Vagina (tissue), 2 donors: Measurements from ENCODE around the gene TMEM204. TPM values are rescaled to one million over a fixed set of nuclear protein-coding genes. Genes with fewer than 3 reads are reported as not detected.
A peak's percentile ranks its signal among the peaks of the same experiment; 100 is the strongest.

ENCODE experiments used
- DNase-seq, 2 donors: peaks; one replicate each; pipeline ENCODE4 v3.0.0-alpha.2; 2017; ENCODE audit errors: extremely low spot score in 2 of 2
- H3K27ac ChIP-seq: fragments of 200-600 bp; sonication (generic); one replicate; pipeline ENCODE4 v1.5.1; 2019
- H3K27me3 ChIP-seq: fragments of 200-600 bp; sonication (generic); one replicate; pipeline ENCODE4 v1.5.1; 2019
- H3K36me3 ChIP-seq, 2 donors: fragments of 200-600 bp; sonication (generic); one replicate each; pipeline ENCODE4 v1.5.1; 2017 to 2019
- H3K4me1 ChIP-seq: fragments of 200-600 bp; sonication (generic); one replicate; pipeline ENCODE4 v1.5.1; 2019
- H3K4me3 ChIP-seq, 2 donors: fragments of 200-600 bp; sonication (generic); 1 replicate in 1 of 2; 2 replicates in 1 of 2; pipeline ENCODE4 v1.5.1; 2016 to 2019
- H3K9me3 ChIP-seq: fragments of 200-600 bp; sonication (generic); one replicate; pipeline ENCODE4 v1.5.1; 2019
- POLR2A ChIP-seq, 2 donors: fragments of 450-650 bp; IDR thresholded peaks; one replicate each; pipeline ENCODE4 v1.6.1; 2017; ENCODE audit warnings: antibody characterized with exemption in 2 of 2, mild to moderate bottlenecking in 2 of 2, moderate library complexity in 2 of 2
- POLR2AphosphoS5 ChIP-seq, 2 donors: sonication (generic); formaldehyde crosslinking; IDR thresholded peaks; one replicate each; pipeline ENCODE4 v1.9.0; 2017; ENCODE audit warnings: antibody characterized with exemption in 2 of 2, mild to moderate bottlenecking in 2 of 2, low read depth in 1 of 2; ENCODE audit not compliant: insufficient read depth in 1 of 2
- intact Hi-C: fragments of 100-400 bp; cut with DNase I; formaldehyde crosslinking; loops from one replicate; pipeline ENCODE4 v1.15.1; 2023
- total RNA-seq: library from RNA; depleted of rRNA; stranded (reverse); fragments of >200 nt; gene quantifications from one replicate; pipeline ENCODE4 v1.2.3, GENCODE V29; 2016
- TF ChIP-seq, protein P1 (sequence below), 3 experiments: fragments of 450-650 bp in 2 of 3; fragments of 200-600 bp in 1 of 3; sonication (generic) in 1 of 3; IDR thresholded peaks; one replicate each; pipeline ENCODE4 v1.5.1; 2017 to 2019; ENCODE audit warnings: antibody characterized with exemption in 3 of 3, mild to moderate bottlenecking in 2 of 3, moderate library complexity in 2 of 3

Gene TMEM204
- total RNA-seq, 1 donor from 2014 or later = 33.1 TPM

DNA sequence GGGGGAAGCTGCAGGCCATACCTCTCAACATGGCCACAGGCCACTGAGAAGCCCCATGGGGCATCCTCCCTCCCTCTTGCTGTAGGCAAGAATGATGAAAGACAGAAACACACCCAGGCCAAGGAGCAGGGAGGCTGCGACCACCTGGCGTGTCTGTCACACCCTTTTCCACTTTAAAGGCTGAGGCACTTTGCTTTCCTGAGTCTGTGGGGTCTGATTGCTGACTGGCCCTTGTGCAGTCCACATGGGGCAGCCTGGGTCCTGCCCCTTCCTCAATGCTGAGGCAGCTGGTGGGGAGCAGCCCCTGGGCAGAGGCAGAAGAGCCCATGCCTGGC lies 8.7 kb downstream of the TMEM204 start:
- Histone ChIP-seq H3K36me3 (peaks cover 0 to 34% of the 10 kb centered on the region in 2 donors), H3K4me3 (no peak overlapping the region), H3K27ac (no peak overlapping the region), H3K4me1 (peaks cover 74% of the 10 kb centered on the region), H3K9me3 (no peaks in the 10 kb centered on the region), H3K27me3 (no peaks in the 10 kb centered on the region)
- TF ChIP-seq, protein P1, sequence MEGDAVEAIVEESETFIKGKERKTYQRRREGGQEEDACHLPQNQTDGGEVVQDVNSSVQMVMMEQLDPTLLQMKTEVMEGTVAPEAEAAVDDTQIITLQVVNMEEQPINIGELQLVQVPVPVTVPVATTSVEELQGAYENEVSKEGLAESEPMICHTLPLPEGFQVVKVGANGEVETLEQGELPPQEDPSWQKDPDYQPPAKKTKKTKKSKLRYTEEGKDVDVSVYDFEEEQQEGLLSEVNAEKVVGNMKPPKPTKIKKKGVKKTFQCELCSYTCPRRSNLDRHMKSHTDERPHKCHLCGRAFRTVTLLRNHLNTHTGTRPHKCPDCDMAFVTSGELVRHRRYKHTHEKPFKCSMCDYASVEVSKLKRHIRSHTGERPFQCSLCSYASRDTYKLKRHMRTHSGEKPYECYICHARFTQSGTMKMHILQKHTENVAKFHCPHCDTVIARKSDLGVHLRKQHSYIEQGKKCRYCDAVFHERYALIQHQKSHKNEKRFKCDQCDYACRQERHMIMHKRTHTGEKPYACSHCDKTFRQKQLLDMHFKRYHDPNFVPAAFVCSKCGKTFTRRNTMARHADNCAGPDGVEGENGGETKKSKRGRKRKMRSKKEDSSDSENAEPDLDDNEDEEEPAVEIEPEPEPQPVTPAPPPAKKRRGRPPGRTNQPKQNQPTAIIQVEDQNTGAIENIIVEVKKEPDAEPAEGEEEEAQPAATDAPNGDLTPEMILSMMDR (IDR thresholded peaks at IDR 0.05) = no peak
- TF ChIP-seq POLR2AphosphoS5 (IDR thresholded peaks at IDR 0.05; ENCODE audit: insufficient read depth in 1 of 2, low read depth in 1 of 2) (no peak), POLR2A (IDR thresholded peaks at IDR 0.05) (no peak)
- no peak for DNase-seq
- intact Hi-C loops = loop anchor here (10.0 kb wide), 1 partner anchor 47 kb away; the partner anchor contains the start of gene TELO2

DNA sequence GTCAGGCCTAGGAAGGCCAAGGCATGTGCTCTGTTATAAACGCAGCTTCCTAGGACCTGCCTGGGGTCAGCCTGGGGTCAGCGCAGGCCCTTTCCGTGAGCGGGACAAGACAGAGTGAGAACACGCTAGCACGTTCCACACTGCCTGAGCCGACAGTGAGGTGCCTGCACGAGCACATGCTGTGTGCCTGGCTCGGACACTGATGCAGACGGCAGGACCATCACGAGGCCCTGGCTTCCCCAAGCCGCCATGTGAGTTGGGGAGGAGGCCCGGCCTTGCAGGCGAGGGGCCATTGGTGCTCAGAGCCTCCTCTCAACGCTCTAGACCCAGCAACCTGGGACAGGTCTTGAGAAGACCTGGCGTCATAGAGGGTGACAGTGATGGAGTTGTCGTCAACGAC lies 9.1 kb downstream of the TMEM204 start:
- no peaks in the 10 kb centered on the region for H3K27me3 ChIP-seq
- DNase-seq = no peak
- no peaks in the 10 kb centered on the region for H3K9me3 ChIP-seq
- TF ChIP-seq POLR2AphosphoS5 (IDR thresholded peaks at IDR 0.05; ENCODE audit: insufficient read depth in 1 of 2, low read depth in 1 of 2) = no peak
- TF ChIP-seq, protein P1 (IDR thresholded peaks at IDR 0.05) = no peak
- no peak for TF ChIP-seq POLR2A (IDR thresholded peaks at IDR 0.05)
- peak overlapping the region; percentile 56 for H3K27ac ChIP-seq
- peaks cover 0 to 31% of the 10 kb centered on the region in 2 donors for H3K36me3 ChIP-seq
- no peak overlapping the region for H3K4me3 ChIP-seq
- H3K4me1 ChIP-seq = peaks cover 76% of the 10 kb centered on the region
- intact Hi-C loops = loop anchor here (10.0 kb wide), 1 partner anchor 48 kb away; the partner anchor contains the start of gene TELO2

DNA sequence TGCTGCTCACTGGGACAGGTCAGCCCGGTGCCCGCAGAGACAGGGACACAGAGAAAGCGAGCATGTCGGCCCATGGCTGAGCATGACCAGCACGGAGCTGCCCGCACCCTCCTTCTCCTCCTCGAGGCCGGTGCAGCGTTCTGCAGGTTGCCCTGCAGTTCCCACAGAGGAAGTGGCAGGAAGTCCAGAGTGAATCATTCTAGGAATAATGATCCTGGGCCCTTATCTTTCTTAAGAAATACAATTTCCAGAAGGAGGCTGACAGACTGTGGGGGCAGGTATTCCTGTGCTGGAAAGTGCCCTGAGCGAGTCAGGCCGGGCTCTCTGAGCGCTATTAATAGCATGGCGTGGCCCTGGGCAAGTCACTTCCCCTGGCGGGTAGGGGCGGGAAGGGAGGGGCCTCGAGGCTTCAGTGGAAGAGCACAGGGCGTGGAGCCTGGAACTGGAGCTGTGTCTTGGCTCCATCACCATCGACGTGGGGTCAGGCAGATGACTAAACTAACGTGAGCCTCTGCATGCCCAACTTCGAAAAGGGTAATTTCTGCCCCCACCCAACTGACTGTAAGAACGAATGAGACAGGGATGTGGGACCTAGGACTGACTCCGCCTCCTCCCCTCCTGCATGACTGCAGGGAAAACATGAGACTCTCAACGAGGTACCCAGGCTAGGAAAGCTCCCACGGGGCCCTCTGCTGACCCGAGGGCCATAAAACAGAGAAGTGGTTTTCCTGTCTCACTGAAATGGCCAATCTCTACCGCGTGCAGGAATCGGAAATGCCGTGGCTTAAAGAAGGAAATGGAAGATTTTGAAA lies 9.8 kb downstream of the TMEM204 start:
- Histone ChIP-seq H3K27me3 (no peaks in the 10 kb centered on the region), H3K27ac (peak overlapping the region; percentile 56), H3K9me3 (no peaks in the 10 kb centered on the region), H3K4me1 (peaks cover 77% of the 10 kb centered on the region), H3K36me3 (peaks cover 0 to 24% of the 10 kb centered on the region in 2 donors), H3K4me3 (no peak overlapping the region)
- TF ChIP-seq, protein P1 (IDR thresholded peaks at IDR 0.05) = no peak
- TF ChIP-seq POLR2AphosphoS5 (IDR thresholded peaks at IDR 0.05; ENCODE audit: insufficient read depth in 1 of 2, low read depth in 1 of 2) = peak; percentile 41 to 47
- no peak for DNase-seq
- intact Hi-C loops = loop anchor here (10.0 kb wide), 1 partner anchor 48 kb away; the partner anchor contains the start of gene TELO2

DNA sequence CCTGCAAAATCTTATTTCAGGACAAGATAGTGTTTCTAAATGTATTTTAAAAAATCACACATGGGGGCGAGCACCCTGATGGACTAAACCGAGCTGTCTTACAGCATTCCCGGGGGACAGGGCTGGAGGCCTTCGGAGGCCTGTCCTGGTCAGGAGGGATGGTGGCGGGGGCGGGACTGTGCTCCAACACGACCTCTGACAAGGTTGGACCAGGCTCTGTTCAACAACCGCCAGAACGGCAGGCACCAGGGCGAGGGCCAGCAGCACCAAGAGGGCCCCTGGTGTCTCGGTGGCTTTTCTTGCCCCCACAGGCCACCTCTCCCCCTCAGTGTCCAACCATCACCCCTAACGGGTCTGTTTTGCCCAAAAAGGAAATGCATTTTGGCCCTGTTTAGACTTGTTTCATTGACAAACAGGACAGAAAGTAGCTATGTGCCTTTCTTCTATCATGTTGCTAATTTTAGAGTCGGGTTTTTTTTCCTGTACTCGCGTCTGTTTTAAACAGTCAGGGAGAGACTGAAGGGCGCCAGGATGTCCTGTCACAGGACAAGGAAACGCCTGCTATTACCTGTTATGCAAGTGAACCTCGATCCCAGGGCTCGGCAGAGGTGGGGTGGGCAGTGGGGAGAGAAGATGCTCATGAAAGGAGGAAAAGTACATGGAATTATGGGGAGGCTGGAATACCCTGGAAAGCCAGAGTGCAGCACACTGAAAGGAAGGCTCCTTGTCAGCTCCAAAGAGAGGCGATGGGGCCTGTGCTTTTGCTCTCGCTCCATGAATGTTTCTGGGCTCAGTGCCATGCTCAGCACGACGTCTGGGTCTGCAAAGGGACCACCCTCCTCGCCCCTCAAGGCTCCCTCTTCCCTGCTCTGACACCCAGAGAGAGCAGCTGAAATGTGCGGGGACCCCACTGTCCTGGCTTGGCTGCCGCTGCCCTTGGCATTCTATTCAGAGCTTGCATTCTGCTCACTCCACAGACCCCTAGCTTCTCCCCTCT lies 11.9 kb downstream of the TMEM204 start:
- Histone ChIP-seq H3K36me3 (peaks cover 0 to 23% of the 10 kb centered on the region in 2 donors), H3K4me1 (peaks cover 87% of the 10 kb centered on the region)

More for the DNA sequence above, 11.9 kb downstream of the TMEM204 start:
- no peaks in the 10 kb centered on the region for H3K27me3 ChIP-seq
- no peaks in the 10 kb centered on the region for H3K9me3 ChIP-seq
- intact Hi-C loops = loop anchor here (2.0 to 10.0 kb wide), 3 partner anchors 13 to 67 kb away; partner anchors contain the start of genes CRAMP1, IFT140, TELO2 and TMEM204
- TF ChIP-seq POLR2A (IDR thresholded peaks at IDR 0.05) (no peak), POLR2AphosphoS5 (IDR thresholded peaks at IDR 0.05; ENCODE audit: insufficient read depth in 1 of 2, low read depth in 1 of 2) (peak; percentile 41 to 84)
- TF ChIP-seq, protein P1 (IDR thresholded peaks at IDR 0.05) = no peak
- no peak overlapping the region for H3K4me3 ChIP-seq
- H3K27ac ChIP-seq = peak overlapping the region; percentile 56
- no peak for DNase-seq
